Measurements from ENCODE around the gene MYO15A. TPM values are rescaled to one million over a fixed set of nuclear protein-coding genes. Genes with fewer than 3 reads are reported as not detected.

MYO15A gene
- total RNA-seq, 1 donor, result 0.84 TPM

- Histone ChIP-seq H3K4me1 (ENCODE audit: insufficient read depth, low read length) (peaks cover 24% of the 10 kb centered on the region), H3K9me3 (ENCODE audit: low read depth, low read length) (no peaks in the 10 kb centered on the region), H3K4me3 (ENCODE audit: low read length) (no peak overlapping the region), H3K27me3 (ENCODE audit: insufficient read depth, low read length) (no peaks in the 10 kb centered on the region)
These were observed 18.9 kb upstream of the MYO15A start for GRCh38 chr17:18089613-18090012.

- Histone ChIP-seq H3K9me3 (ENCODE audit: low read depth, low read length) (no peaks in the 10 kb centered on the region), H3K27me3 (ENCODE audit: insufficient read depth, low read length) (no peaks in the 10 kb centered on the region), H3K4me1 (ENCODE audit: insufficient read depth, low read length) (peaks cover 10% of the 10 kb centered on the region), H3K4me3 (ENCODE audit: low read length) (no peak overlapping the region)
These were observed 14.7 kb upstream of the MYO15A start for GRCh38 chr17:18093616-18094408.

GRCh38 chr17:18094409-18094807 is 14.1 kb upstream of the MYO15A start:
- no peak overlapping the region for H3K4me3 ChIP-seq (ENCODE audit: low read length)
- peaks cover 5% of the 10 kb centered on the region for H3K4me1 ChIP-seq (ENCODE audit: insufficient read depth, low read length)
- H3K27me3 ChIP-seq (ENCODE audit: insufficient read depth, low read length), result no peaks in the 10 kb centered on the region
- no peaks in the 10 kb centered on the region for H3K9me3 ChIP-seq (ENCODE audit: low read depth, low read length)

GRCh38 chr17:18099516-18099915 is 9.0 kb upstream of the MYO15A start:
- peaks cover 7% of the 10 kb centered on the region for H3K4me1 ChIP-seq (ENCODE audit: insufficient read depth, low read length)
- no peaks in the 10 kb centered on the region for H3K27me3 ChIP-seq (ENCODE audit: insufficient read depth, low read length)
- H3K4me3 ChIP-seq (ENCODE audit: low read length), result no peak overlapping the region
- H3K9me3 ChIP-seq (ENCODE audit: low read depth, low read length), result no peaks in the 10 kb centered on the region

- Histone ChIP-seq H3K4me3 (ENCODE audit: low read length) (no peak overlapping the region), H3K9me3 (ENCODE audit: low read depth, low read length) (no peaks in the 10 kb centered on the region), H3K4me1 (ENCODE audit: insufficient read depth, low read length) (peaks cover 7% of the 10 kb centered on the region), H3K27me3 (ENCODE audit: insufficient read depth, low read length) (no peaks in the 10 kb centered on the region)
These were observed 7.9 kb upstream of the MYO15A start for GRCh38 chr17:18100616-18101015.

GRCh38 chr17:18101828-18102227 is 6.7 kb upstream of the MYO15A start:
- Histone ChIP-seq H3K27me3 (ENCODE audit: insufficient read depth, low read length) (no peaks in the 10 kb centered on the region), H3K4me3 (ENCODE audit: low read length) (no peak overlapping the region), H3K9me3 (ENCODE audit: low read depth, low read length) (no peaks in the 10 kb centered on the region), H3K4me1 (ENCODE audit: insufficient read depth, low read length) (peaks cover 7% of the 10 kb centered on the region)

GRCh38 chr17:18102640-18103039 is 5.9 kb upstream of the MYO15A start:
- Histone ChIP-seq H3K4me1 (ENCODE audit: insufficient read depth, low read length) (peaks cover 7% of the 10 kb centered on the region), H3K4me3 (ENCODE audit: low read length) (no peak overlapping the region), H3K9me3 (ENCODE audit: low read depth, low read length) (no peaks in the 10 kb centered on the region), H3K27me3 (ENCODE audit: insufficient read depth, low read length) (no peaks in the 10 kb centered on the region)

GRCh38 chr17:18105027-18105426 is 3.5 kb upstream of the MYO15A start:
- H3K9me3 ChIP-seq (ENCODE audit: low read depth, low read length), result no peaks in the 10 kb centered on the region

GRCh38 chr17:18105595-18105994 is 3.0 kb upstream of the MYO15A start:
- no peaks in the 10 kb centered on the region for H3K9me3 ChIP-seq (ENCODE audit: low read depth, low read length)
- H3K4me1 ChIP-seq (ENCODE audit: insufficient read depth, low read length), result peaks cover 7% of the 10 kb centered on the region
- H3K27me3 ChIP-seq (ENCODE audit: insufficient read depth, low read length), result no peaks in the 10 kb centered on the region
- no peak overlapping the region for H3K4me3 ChIP-seq (ENCODE audit: low read length)

More at GRCh38 chr17:18105027-18105426, 3.5 kb upstream of the MYO15A start:
- Histone ChIP-seq H3K4me3 (ENCODE audit: low read length) (no peak overlapping the region), H3K27me3 (ENCODE audit: insufficient read depth, low read length) (no peaks in the 10 kb centered on the region), H3K4me1 (ENCODE audit: insufficient read depth, low read length) (peaks cover 7% of the 10 kb centered on the region)

GRCh38 chr17:18106211-18106610 is 2.3 kb upstream of the MYO15A start:
- Histone ChIP-seq H3K9me3 (ENCODE audit: low read depth, low read length) (no peaks in the 10 kb centered on the region), H3K4me1 (ENCODE audit: insufficient read depth, low read length) (peaks cover 7% of the 10 kb centered on the region), H3K27me3 (ENCODE audit: insufficient read depth, low read length) (no peaks in the 10 kb centered on the region), H3K4me3 (ENCODE audit: low read length) (no peak overlapping the region)

- Histone ChIP-seq H3K27me3 (ENCODE audit: insufficient read depth, low read length) (no peaks in the 10 kb centered on the region), H3K4me3 (ENCODE audit: low read length) (no peak overlapping the region), H3K9me3 (ENCODE audit: low read depth, low read length) (no peaks in the 10 kb centered on the region), H3K4me1 (ENCODE audit: insufficient read depth, low read length) (peaks cover 7% of the 10 kb centered on the region)
These were observed 1.3 kb upstream of the MYO15A start for GRCh38 chr17:18107061-18107790.

GRCh38 chr17:18107971-18108370 is 585 bp upstream of the MYO15A start:
- peaks cover under 1% of the 10 kb centered on the region for H3K4me1 ChIP-seq (ENCODE audit: insufficient read depth, low read length)
- no peak overlapping the region for H3K4me3 ChIP-seq (ENCODE audit: low read length)
- no peaks in the 10 kb centered on the region for H3K27me3 ChIP-seq (ENCODE audit: insufficient read depth, low read length)
- H3K9me3 ChIP-seq (ENCODE audit: low read depth, low read length), result no peaks in the 10 kb centered on the region

- Histone ChIP-seq H3K4me3 (ENCODE audit: low read length) (no peak overlapping the region), H3K4me1 (ENCODE audit: insufficient read depth, low read length) (no peaks in the 10 kb centered on the region), H3K27me3 (ENCODE audit: insufficient read depth, low read length) (no peaks in the 10 kb centered on the region), H3K9me3 (ENCODE audit: low read depth, low read length) (no peaks in the 10 kb centered on the region)
These were observed 1.5 kb downstream of the MYO15A start for GRCh38 chr17:18109935-18110485.

GRCh38 chr17:18110636-18111145 is 2.1 kb downstream of the MYO15A start:
- Histone ChIP-seq H3K4me1 (ENCODE audit: insufficient read depth, low read length) (no peaks in the 10 kb centered on the region), H3K27me3 (ENCODE audit: insufficient read depth, low read length) (no peaks in the 10 kb centered on the region), H3K9me3 (ENCODE audit: low read depth, low read length) (no peaks in the 10 kb centered on the region), H3K4me3 (ENCODE audit: low read length) (no peak overlapping the region)

GRCh38 chr17:18111330-18111971 is 2.9 kb downstream of the MYO15A start:
- no peak overlapping the region for H3K4me3 ChIP-seq (ENCODE audit: low read length)
- H3K9me3 ChIP-seq (ENCODE audit: low read depth, low read length), result no peaks in the 10 kb centered on the region
- H3K27me3 ChIP-seq (ENCODE audit: insufficient read depth, low read length), result no peaks in the 10 kb centered on the region
- H3K4me1 ChIP-seq (ENCODE audit: insufficient read depth, low read length), result no peaks in the 10 kb centered on the region
